T-helper 2 cell treated with Interferon-gamma antibody and Interleukin-4, amounts not matched to agents 5 μg/mL and 100 μg/mL, for 36 hours (primary cell): ENCODE data around the gene ATP1B2.

Experiments used
- DNase-seq: peaks from one replicate; pipeline ENCODE4 v3.0.0; 2021; ENCODE audit warnings: low spot score
- H3K27ac Mint-ChIP-seq: one replicate; pipeline ENCODE4 v1.8.0; 2021; ENCODE audit warnings: mild to moderate bottlenecking, mixed read lengths
- H3K27me3 Mint-ChIP-seq: one replicate; pipeline ENCODE4 v1.8.0; 2021; ENCODE audit warnings: low read depth, mixed read lengths
- H3K36me3 Mint-ChIP-seq: one replicate; pipeline ENCODE4 v1.8.0; 2021; ENCODE audit warnings: low read depth, mixed read lengths
- H3K4me1 Mint-ChIP-seq: one replicate; pipeline ENCODE4 v1.8.0; 2021; ENCODE audit warnings: low read depth, mixed read lengths
- H3K4me3 Mint-ChIP-seq: one replicate; pipeline ENCODE4 v1.8.0; 2022; ENCODE audit warnings: mild to moderate bottlenecking, moderate library complexity, mixed read lengths
- H3K9me3 Mint-ChIP-seq: one replicate; pipeline ENCODE4 v1.8.0; 2021; ENCODE audit warnings: mixed read lengths

ATP1B2 gene

DNA sequence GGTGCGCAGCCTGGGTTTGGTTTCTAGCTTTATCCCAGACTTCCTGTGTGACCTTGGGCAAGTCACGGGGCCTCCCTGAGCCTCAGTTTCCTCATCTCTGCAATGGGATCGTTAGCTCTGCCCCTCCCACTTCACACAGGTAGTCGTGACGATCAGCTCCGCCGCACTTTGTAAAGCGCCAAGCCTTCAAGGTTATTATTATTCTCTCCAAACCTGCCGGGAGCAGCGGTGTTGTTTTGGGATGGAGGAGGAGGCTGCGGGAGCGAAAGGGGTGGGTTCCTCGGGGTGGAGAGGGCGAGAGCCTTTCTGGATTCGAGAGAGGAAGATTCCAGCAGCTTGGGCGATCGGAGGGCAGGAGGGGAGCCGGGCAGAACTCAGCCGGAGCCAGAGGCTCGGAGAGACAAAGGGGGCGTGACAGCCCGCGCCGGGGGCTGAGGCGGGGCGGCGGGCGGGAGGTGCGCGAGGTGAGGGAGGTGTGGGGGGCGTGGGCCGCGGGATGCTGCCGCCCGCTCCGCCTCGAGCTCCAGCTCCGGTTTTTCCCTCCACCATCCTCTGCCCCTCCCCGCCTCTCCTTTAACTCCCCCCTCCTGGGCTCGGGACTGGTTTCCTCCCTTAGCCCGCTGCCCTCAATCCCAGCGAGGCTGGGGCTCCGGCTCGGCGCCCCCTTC, 54.0 kb downstream of the ATP1B2 start, which contains the start of gene EFNB3:
EFNB3 (plus strand) TSS at position 602 of the 668 bp plus-strand sequence. CDS start 397 bp downstream, outside the sequence.
- Mint-ChIP-seq H3K4me1 (peaks cover 10% of the 10 kb centered on the region), H3K36me3 (peaks cover 15% of the 10 kb centered on the region), H3K9me3 (no peaks in the 10 kb centered on the region), H3K27ac (no peak within 1 kb of the TSS), H3K4me3 (peak within 1 kb of the TSS; percentile 54), H3K27me3 (peaks cover 39% of the 10 kb centered on the region)
- DNase-seq = no peak

- Mint-ChIP-seq H3K9me3 (no peaks in the 10 kb centered on the region), H3K27ac (no peak overlapping the region), H3K27me3 (peaks cover 39% of the 10 kb centered on the region), H3K4me1 (peaks cover 16% of the 10 kb centered on the region), H3K36me3 (peaks cover 13% of the 10 kb centered on the region), H3K4me3 (no peak overlapping the region)
- no peak for DNase-seq
Observed at GRCh38 chr17:7705269-7706255, 54.8 kb downstream of the ATP1B2 start.

GRCh38 chr17:7706631-7707354, 56.1 kb downstream of the ATP1B2 start:
- Mint-ChIP-seq H3K27ac (no peak overlapping the region), H3K36me3 (peaks cover 11% of the 10 kb centered on the region), H3K9me3 (no peaks in the 10 kb centered on the region), H3K27me3 (peaks cover 44% of the 10 kb centered on the region), H3K4me3 (no peak overlapping the region), H3K4me1 (peaks cover 22% of the 10 kb centered on the region)
- no peak for DNase-seq
